ENCODE measurements around the gene LIN54. TPM values are rescaled to one million over a fixed set of nuclear protein-coding genes. Genes with fewer than 3 reads are reported as not detected.
A peak's percentile ranks its signal among the peaks of the same experiment; 100 is the strongest.

Gene LIN54
- total and polyA plus RNA-seq, 2 of the 13 experiments (the other 11 are each of a cell fraction or from before 2014, with no cell fraction given) = 25.2 to 32.9 TPM

DNA sequence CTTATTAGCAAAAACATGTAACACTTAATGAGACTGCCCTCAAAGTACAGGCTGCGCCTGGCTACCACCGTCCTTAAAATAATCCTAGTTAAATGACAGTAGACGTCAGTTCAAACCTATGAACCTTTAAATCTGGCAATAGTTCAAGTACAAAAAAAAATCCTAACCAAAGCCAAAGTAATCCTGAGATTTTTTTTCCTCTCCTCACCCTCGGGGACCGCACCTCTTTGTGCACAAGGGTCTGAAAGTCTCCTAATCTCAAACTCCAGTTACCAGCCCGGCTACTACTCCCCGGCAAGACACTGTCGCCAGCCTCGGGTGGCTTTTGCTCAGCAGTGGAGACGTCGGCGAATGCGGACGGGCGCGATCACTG, 120.1 kb downstream of the LIN54 start:
- Histone ChIP-seq H3K36me3 (replicated peaks in 1 of 2; ENCODE audit: control insufficient read depth in 1 of 2, insufficient read depth in 2 of 2, low read length in 2 of 2) (no peaks in the 10 kb centered on the region; a peak in 2 of 5 replicates), H4K20me1 (ENCODE audit: insufficient read depth, low read length) (peaks cover 11% of the 10 kb centered on the region), H3K9ac (ENCODE audit: insufficient read depth, low read depth, low read length) (peak overlapping the region; percentile 100), H3K27ac (ENCODE audit: extremely low read length, insufficient read depth, low read length) (peak overlapping the region; percentile 98), H3K4me1 (ENCODE audit: insufficient read depth, low read length) (peaks cover 46% of the 10 kb centered on the region), H3K4me2 (ENCODE audit: low read depth, low read length) (peak overlapping the region; percentile 93), H3K27me3 (ENCODE audit: control insufficient read depth in 1 of 2, insufficient read depth in 2 of 2, low read length in 2 of 2) (no peaks in the 10 kb centered on the region; a peak in 2 of 5 replicates), H3K4me3 (replicated peaks in 1 of 3; ENCODE audit: insufficient read depth in 1 of 3, low read depth in 2 of 3, low read length in 3 of 3) (peak overlapping the region; percentile 81 to 99 (median 91)), H2AFZ (ENCODE audit: low read length) (no peak overlapping the region), H3K9me3 (ENCODE audit: low read length) (no peaks in the 10 kb centered on the region), H3K79me2 (ENCODE audit: insufficient read depth, low read length) (peaks cover 67% of the 10 kb centered on the region)
- CTCF ChIA-PET (ENCODE audit: low intra/inter-chr PET ratio, low total read pairs) = no interaction called here
- intact Hi-C loops (cut with micrococcal nuclease; ENCODE audit: unreplicated experiment) = loop anchor here (2.0 kb wide), 1 partner anchor 38 kb away; no protein-coding TSS in a partner anchor
- TF ChIP-seq ZNF841 (CRISPR knock-in tag; IDR thresholded peaks at IDR 0.05; ENCODE audit: borderline replicate concordance) (0 out of 2 replicates have a peak, but pooled peaks have one; percentile 8), HDAC6 (IDR thresholded peaks at IDR 0.05; ENCODE audit: low read depth, low read length) (peak; percentile 69; the same call in 1 of the 2 replicates), NFIC (IDR thresholded peaks at IDR 0.05; ENCODE audit: low read length) (0 out of 2 replicates have a peak, but pooled peaks have one; percentile 5), HBP1 (CRISPR knock-in tag; IDR thresholded peaks at IDR 0.05; ENCODE audit: low read depth) (0 out of 2 replicates have a peak, but pooled peaks have one; percentile 36), KDM5A (IDR thresholded peaks at IDR 0.05; ENCODE audit: borderline replicate concordance, low read length) (0 out of 2 replicates have a peak, but pooled peaks have one; percentile 32), ELF4 (CRISPR knock-in tag; IDR thresholded peaks at IDR 0.05; ENCODE audit: borderline replicate concordance) (no peak)
- ATAC-seq (no peak), DNase-seq (ENCODE audit: low spot score) (no peak), FAIRE-seq (no peak)
- POLR2A ChIA-PET = no interaction called here
- in situ Hi-C loops (cut with HindIII; ENCODE audit: extremely low pct_ligation_motif_present, low pct_unique_long_range_greater_than_20kb) = no loop called here
- TSS peak; percentile 57 for BruUV-seq (replicated peaks)
- 2% methylated on average over 11 of the region's 16 CpGs for WGBS (ENCODE audit: low lambda C conversion rate)
